ENCODE data around the gene CCDC157. TPM values are rescaled to one million over a fixed set of nuclear protein-coding genes. Genes with fewer than 3 reads are reported as not detected.

The CCDC157 gene
- total RNA-seq, 2 experiments from 2014 or later, result 2.1 to 2.9 TPM

Other genes starting within 250 kb of the CCDC157 start
- 100 to 1,000 TPM; 176 to 189 TPM for gene LIF, start 110.2 kb upstream of the CCDC157 start, total RNA-seq
- 10 to 100 TPM; 39.6 to 41.2 TPM for gene OSM, start 90.2 kb upstream of the CCDC157 start, total RNA-seq
- 1 to 10 TPM; 3.6 to 4.0 TPM for gene CASTOR1, start 67.5 kb upstream of the CCDC157 start, total RNA-seq
- 10 to 100 TPM; 28.9 to 29.0 TPM for gene TBC1D10A, start 30.1 kb upstream of the CCDC157 start, total RNA-seq
- gene SF3A1, start 113 bp upstream of the CCDC157 start, total RNA-seq, result 100 to 1,000 TPM; 255 to 273 TPM
- gene RNF215, start 30.4 kb downstream of the CCDC157 start, total RNA-seq, result 10 to 100 TPM in 1 of 2 experiments, 1 to 10 TPM in 1; 8.8 to 10.2 TPM
- gene SEC14L2, start 40.0 kb downstream of the CCDC157 start, total RNA-seq, result 10 to 100 TPM; 12.8 to 15.3 TPM
- 10 to 100 TPM; 50.5 to 54.5 TPM for gene MTFP1, start 68.8 kb downstream of the CCDC157 start, total RNA-seq
- not detected for gene SEC14L3, start 115.0 kb downstream of the CCDC157 start, total RNA-seq
- gene SEC14L4, start 148.7 kb downstream of the CCDC157 start, total RNA-seq, result not detected
- gene SEC14L6, start 189.7 kb downstream of the CCDC157 start, total RNA-seq, result under 1 TPM in 1 of 2 experiments, not detected in 1; 0.17 TPM
- gene GAL3ST1, start 217.7 kb downstream of the CCDC157 start, total RNA-seq, result not detected
- 10 to 100 TPM; 99.3 to 99.6 TPM for gene PES1, start 234.9 kb downstream of the CCDC157 start, total RNA-seq

Data from activated CD4-positive, alpha-beta memory T cell treated with anti-CD3 and anti-CD28 coated beads for 36 hours (primary cell).